Activated CD4-positive, alpha-beta T cell treated with anti-CD3 and anti-CD28 coated beads for 36 hours (primary cell): ENCODE measurements around the gene CNIH2. TPM values are rescaled to one million over a fixed set of nuclear protein-coding genes. Genes with fewer than 3 reads are reported as not detected.
A peak's percentile ranks its signal among the peaks of the same experiment; 100 is the strongest.

Source experiments
- ATAC-seq: fragments of 200-7000 bp; cut with Tn5 transposase; one replicate; pipeline ENCODE4 v1.10.0; 2021; ENCODE audit warnings: mild to moderate bottlenecking, moderate library complexity
- CTCF ChIA-PET: fragments of 350-600 bp; sonication (Branson Sonifier 250); formaldehyde crosslinking; loops from one replicate; lab custom pipeline; 2021; ENCODE audit warnings: antibody characterized with exemption; lab: Charles Lee
- POLR2A ChIA-PET: fragments of 350-600 bp; sonication (Branson Sonifier 250); formaldehyde crosslinking; loops from one replicate; lab custom pipeline; 2021; ENCODE audit warnings: antibody characterized with exemption, inconsistent platforms; lab: Charles Lee
- DNase-seq: peaks from one replicate; pipeline ENCODE4 v3.0.0-alpha.2; 2020
- H3K27ac Mint-ChIP-seq: one replicate; pipeline ENCODE4 v1.8.0; 2021; ENCODE audit warnings: mixed read lengths
- H3K27me3 Mint-ChIP-seq: one replicate; pipeline ENCODE4 v1.8.0; 2021; ENCODE audit warnings: mixed read lengths
- H3K36me3 Mint-ChIP-seq: one replicate; pipeline ENCODE4 v1.8.0; 2021; ENCODE audit warnings: low read depth, mixed read lengths
- H3K4me1 Mint-ChIP-seq: one replicate; pipeline ENCODE4 v1.8.0; 2021; ENCODE audit warnings: mixed read lengths
- H3K4me3 Mint-ChIP-seq: one replicate; pipeline ENCODE4 v1.8.0; 2021; ENCODE audit warnings: mild to moderate bottlenecking, moderate library complexity, mixed read lengths
- H3K9me3 Mint-ChIP-seq: one replicate; pipeline ENCODE4 v1.8.0; 2021; ENCODE audit warnings: low read depth, mixed read lengths
- intact Hi-C, 2 experiments: fragments of 100-400 bp; cut with DNase I in 1 of 2; cut with micrococcal nuclease in 1 of 2; formaldehyde crosslinking; loops; one replicate each; pipeline versions ENCODE4 v1.14.2 to v1.15.1; 2022 to 2024; cut with DNase I, micrococcal nuclease
- total RNA-seq, 2 experiments: library from RNA; stranded (reverse); gene quantifications; one replicate each; pipeline ENCODE4 v1.2.3, GENCODE V29; 2021

The CNIH2 gene
- 1 to 10 TPM; 1.3 to 1.6 TPM for total RNA-seq

- POLR2A ChIA-PET: no interaction called here
- ATAC-seq (peak; percentile 36), DNase-seq (peak; percentile 64)
- Mint-ChIP-seq H3K4me3 (peak within 1 kb of the TSS; percentile 43), H3K4me1 (peaks cover 16% of the 10 kb centered on the region), H3K27ac (no peak within 1 kb of the TSS), H3K27me3 (no peaks in the 10 kb centered on the region), H3K9me3 (no peaks in the 10 kb centered on the region), H3K36me3 (peaks cover 19% of the 10 kb centered on the region)
- intact Hi-C loops: loop anchor here in 1 of 2 experiments (1.0 kb wide), 1 partner anchor 9 kb away; the partner anchor contains the start of gene RAB1B
- CTCF ChIA-PET: no interaction called here
Observed at GRCh38 chr11:66277471-66278362, at the start of gene CNIH2. CNIH2 (plus strand) TSS chr11:66278175; CDS start chr11:66278457, 282 bp downstream.

GRCh38 chr11:66228521-66228920 lies 49.5 kb upstream of the CNIH2 start:
- CTCF ChIA-PET: no interaction called here

GRCh38 chr11:66230156-66230555 lies 47.8 kb upstream of the CNIH2 start:
- Mint-ChIP-seq H3K4me1 (peaks cover 4% of the 10 kb centered on the region), H3K4me3 (no peak overlapping the region), H3K36me3 (peaks cover 37% of the 10 kb centered on the region), H3K27me3 (no peaks in the 10 kb centered on the region), H3K9me3 (no peaks in the 10 kb centered on the region), H3K27ac (no peak overlapping the region)
- CTCF ChIA-PET: interaction anchor here (0.7 kb wide), 1 partner anchor 228 kb away, joined by 3 read pairs; the partner anchor contains the start of gene BANF1
- ATAC-seq (no peak), DNase-seq (no peak)
- POLR2A ChIA-PET: interaction anchor here (0.6 kb wide), 1 partner anchor 1340 kb away, joined by 3 read pairs; no protein-coding TSS in a partner anchor
- intact Hi-C loops: no loop called here

More at GRCh38 chr11:66228521-66228920, 49.5 kb upstream of the CNIH2 start:
- Mint-ChIP-seq H3K27ac (no peak overlapping the region), H3K9me3 (no peaks in the 10 kb centered on the region), H3K27me3 (no peaks in the 10 kb centered on the region), H3K36me3 (peaks cover 28% of the 10 kb centered on the region), H3K4me1 (peaks cover 4% of the 10 kb centered on the region), H3K4me3 (no peak overlapping the region)
- POLR2A ChIA-PET: no interaction called here
- ATAC-seq (no peak), DNase-seq (no peak)
- intact Hi-C loops: no loop called here

- Mint-ChIP-seq H3K27ac (no peak overlapping the region), H3K36me3 (peaks cover 37% of the 10 kb centered on the region), H3K4me1 (peaks cover 3% of the 10 kb centered on the region), H3K4me3 (no peak overlapping the region), H3K27me3 (no peaks in the 10 kb centered on the region), H3K9me3 (no peaks in the 10 kb centered on the region)
- DNase-seq: no peak
- ChIA-PET CTCF (interaction anchor here (0.6 kb wide), 1 partner anchor 104 kb away, joined by 3 read pairs; no protein-coding TSS in a partner anchor), POLR2A (no interaction called here)
- no peak for ATAC-seq
- intact Hi-C loops: no loop called here
Observed at GRCh38 chr11:66230978-66231377, 47.0 kb upstream of the CNIH2 start.

- ChIA-PET CTCF (interaction anchor here (0.6 kb wide), 1 partner anchor 105 kb away, joined by 3 read pairs; no protein-coding TSS in a partner anchor), POLR2A (no interaction called here)
- ATAC-seq: no peak
- DNase-seq: no peak
- intact Hi-C loops: no loop called here
- no peaks in the 10 kb centered on the region for H3K4me1 Mint-ChIP-seq
- peaks cover 37% of the 10 kb centered on the region for H3K36me3 Mint-ChIP-seq
- no peaks in the 10 kb centered on the region for H3K27me3 Mint-ChIP-seq
- H3K27ac Mint-ChIP-seq: peak overlapping the region; percentile 2
- no peak overlapping the region for H3K4me3 Mint-ChIP-seq
- no peaks in the 10 kb centered on the region for H3K9me3 Mint-ChIP-seq
Observed at GRCh38 chr11:66231561-66231960, 46.4 kb upstream of the CNIH2 start.

GRCh38 chr11:66232769-66233168 lies 45.2 kb upstream of the CNIH2 start:
- H3K4me1 Mint-ChIP-seq: no peaks in the 10 kb centered on the region
- no peak overlapping the region for H3K4me3 Mint-ChIP-seq
- H3K27ac Mint-ChIP-seq: peak overlapping the region; percentile 29
- intact Hi-C loops: no loop called here
- H3K27me3 Mint-ChIP-seq: no peaks in the 10 kb centered on the region
- ATAC-seq (no peak), DNase-seq (no peak)
- ChIA-PET POLR2A (no interaction called here), CTCF (no interaction called here)
- H3K36me3 Mint-ChIP-seq: peaks cover 37% of the 10 kb centered on the region
- H3K9me3 Mint-ChIP-seq: no peaks in the 10 kb centered on the region

- ChIA-PET CTCF (interaction anchor here (0.6 kb wide), 1 partner anchor 54 kb away, joined by 3 read pairs; no protein-coding TSS in a partner anchor), POLR2A (no interaction called here)
- Mint-ChIP-seq H3K4me3 (no peak overlapping the region), H3K9me3 (no peaks in the 10 kb centered on the region), H3K4me1 (no peaks in the 10 kb centered on the region), H3K27ac (no peak overlapping the region), H3K36me3 (peaks cover 34% of the 10 kb centered on the region), H3K27me3 (no peaks in the 10 kb centered on the region)
- DNase-seq (no peak), ATAC-seq (no peak)
- intact Hi-C loops: no loop called here
Observed at GRCh38 chr11:66233301-66233700, 44.7 kb upstream of the CNIH2 start.

- no peak overlapping the region for H3K4me3 Mint-ChIP-seq
- no peaks in the 10 kb centered on the region for H3K9me3 Mint-ChIP-seq
- H3K4me1 Mint-ChIP-seq: no peaks in the 10 kb centered on the region
- DNase-seq: no peak
- no peak overlapping the region for H3K27ac Mint-ChIP-seq
- no peak for ATAC-seq
- intact Hi-C loops: no loop called here
- H3K36me3 Mint-ChIP-seq: peaks cover 31% of the 10 kb centered on the region
- no peaks in the 10 kb centered on the region for H3K27me3 Mint-ChIP-seq
- CTCF ChIA-PET: interaction anchor here (0.6 to 1.1 kb wide), 3 partner anchors 26 to 764 kb away, joined by 3 to 4 read pairs (median 3); no protein-coding TSS in a partner anchor
- POLR2A ChIA-PET: no interaction called here
Observed at GRCh38 chr11:66235141-66235540, 42.8 kb upstream of the CNIH2 start.

- DNase-seq (no peak), ATAC-seq (no peak)
- intact Hi-C loops: no loop called here
- Mint-ChIP-seq H3K27me3 (no peaks in the 10 kb centered on the region), H3K27ac (no peak overlapping the region), H3K4me1 (no peaks in the 10 kb centered on the region), H3K36me3 (peaks cover 20% of the 10 kb centered on the region), H3K9me3 (no peaks in the 10 kb centered on the region), H3K4me3 (no peak overlapping the region)
- ChIA-PET POLR2A (no interaction called here), CTCF (interaction anchor here (0.7 kb wide), 1 partner anchor 16 kb away, joined by 3 read pairs; no protein-coding TSS in a partner anchor)
Observed at GRCh38 chr11:66237867-66238266, 40.1 kb upstream of the CNIH2 start.

- POLR2A ChIA-PET: interaction anchor here (0.6 kb wide), 1 partner anchor 184 kb away, joined by 5 read pairs; no protein-coding TSS in a partner anchor
- Mint-ChIP-seq H3K27ac (no peak overlapping the region), H3K4me3 (no peak overlapping the region), H3K4me1 (no peaks in the 10 kb centered on the region), H3K27me3 (no peaks in the 10 kb centered on the region), H3K36me3 (peaks cover 14% of the 10 kb centered on the region), H3K9me3 (no peaks in the 10 kb centered on the region)
- no peak for DNase-seq
- intact Hi-C loops: no loop called here
- no peak for ATAC-seq
- CTCF ChIA-PET: no interaction called here
Observed at GRCh38 chr11:66238786-66239413, 39.1 kb upstream of the CNIH2 start.

- ATAC-seq (no peak), DNase-seq (no peak)
- H3K9me3 Mint-ChIP-seq: no peaks in the 10 kb centered on the region
- no peaks in the 10 kb centered on the region for H3K27me3 Mint-ChIP-seq
- no peaks in the 10 kb centered on the region for H3K4me1 Mint-ChIP-seq
- ChIA-PET CTCF (interaction anchor here (0.7 kb wide), 1 partner anchor 100 kb away, joined by 3 read pairs; no protein-coding TSS in a partner anchor), POLR2A (no interaction called here)
- intact Hi-C loops: no loop called here
- peaks cover 10% of the 10 kb centered on the region for H3K36me3 Mint-ChIP-seq
- H3K4me3 Mint-ChIP-seq: no peak overlapping the region
- H3K27ac Mint-ChIP-seq: no peak overlapping the region
Observed at GRCh38 chr11:66239511-66239910, 38.5 kb upstream of the CNIH2 start.
